Fibroblast of peridontal ligament (primary cell): ENCODE measurements around the gene THG1L.
"Not testable (repeated sequence)": the region's sequence is repeated elsewhere in the genome, so short reads cannot be mapped to it uniquely, and the experiment has no call there.

ENCODE experiments used
- DNase-seq: peaks from one replicate; pipeline ENCODE4 v3.0.0-alpha.2; 2010; ENCODE audit errors: extremely low read depth

THG1L gene

DNA sequence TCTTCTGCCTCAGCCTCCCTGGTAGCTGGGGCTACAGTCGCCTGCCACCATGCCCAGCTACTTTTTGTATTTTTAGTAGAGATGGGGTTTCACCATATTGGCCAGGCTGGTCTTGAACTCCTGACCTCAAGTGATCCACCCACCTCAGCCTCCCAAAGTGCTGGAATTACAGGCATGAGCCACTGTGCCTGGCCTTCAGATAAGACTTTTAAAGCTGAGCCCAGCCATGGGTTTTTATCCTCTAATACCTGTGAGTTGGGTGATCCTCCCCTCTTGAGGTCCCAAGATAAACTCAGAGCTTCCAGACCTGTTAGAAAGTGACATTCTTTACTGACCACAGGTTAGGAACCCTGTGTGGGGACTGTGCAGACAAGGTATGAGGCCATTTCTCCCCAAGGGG, 3.4 kb upstream of the THG1L start:
- not testable (repeated sequence) for DNase-seq

DNA sequence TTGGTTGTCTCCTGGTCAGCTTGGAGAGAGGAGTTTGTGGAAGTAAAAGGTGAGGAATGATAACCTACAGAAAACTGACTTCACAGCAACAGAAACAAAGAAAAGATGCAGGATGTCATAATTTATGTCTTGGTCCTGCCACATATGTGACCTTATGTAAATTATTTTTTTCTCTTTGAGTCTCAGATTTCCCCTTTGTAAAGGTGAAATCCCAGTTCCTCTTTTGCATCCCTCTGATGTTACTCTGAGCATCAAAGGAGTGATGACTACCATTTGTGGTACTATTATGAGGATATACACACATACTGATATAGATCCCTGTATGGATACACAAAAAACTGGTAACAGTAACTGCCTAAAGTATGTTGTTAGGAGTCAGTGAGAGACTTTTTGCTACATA, 1.4 kb upstream of the THG1L start:
- no peak for DNase-seq

DNA sequence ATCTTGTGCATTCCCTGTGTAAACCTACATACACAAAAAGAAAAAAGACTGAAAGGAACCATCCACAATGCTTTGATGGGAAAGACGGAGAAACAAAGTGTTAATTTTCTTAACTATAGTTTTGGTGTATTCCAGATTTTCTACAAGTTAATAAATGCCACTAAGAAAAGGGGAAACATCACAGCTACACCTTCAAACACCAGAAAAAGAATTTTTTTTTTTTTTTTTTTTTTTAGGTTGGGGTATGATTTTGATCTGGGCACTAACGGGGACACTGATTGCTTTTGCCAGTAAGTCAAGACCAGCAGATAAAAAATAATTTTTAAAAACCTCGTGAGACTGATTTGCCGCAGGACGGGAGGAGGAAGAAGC, 334 bp upstream of the THG1L start:
- DNase-seq: no peak

DNA sequence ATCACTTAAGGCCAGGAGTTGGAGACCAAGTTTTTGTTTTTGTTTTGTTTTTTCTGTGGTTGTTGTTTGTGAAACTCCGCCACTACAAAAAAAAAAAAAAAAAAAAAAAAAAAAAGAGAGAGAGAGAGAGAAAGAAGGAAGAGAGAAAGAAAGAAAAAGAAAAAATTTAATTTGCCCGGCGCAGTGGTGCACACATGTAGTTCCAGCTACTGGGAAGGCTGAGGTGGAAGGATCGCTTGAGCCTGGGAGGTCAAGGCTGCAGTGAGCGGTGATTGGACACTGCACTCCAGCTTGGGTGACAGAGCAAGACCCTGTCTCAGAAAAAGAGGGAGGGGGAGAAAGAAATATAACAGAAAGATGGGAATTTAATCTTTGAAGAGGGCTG, 902 bp downstream of the THG1L start:
- no peak for DNase-seq

DNA sequence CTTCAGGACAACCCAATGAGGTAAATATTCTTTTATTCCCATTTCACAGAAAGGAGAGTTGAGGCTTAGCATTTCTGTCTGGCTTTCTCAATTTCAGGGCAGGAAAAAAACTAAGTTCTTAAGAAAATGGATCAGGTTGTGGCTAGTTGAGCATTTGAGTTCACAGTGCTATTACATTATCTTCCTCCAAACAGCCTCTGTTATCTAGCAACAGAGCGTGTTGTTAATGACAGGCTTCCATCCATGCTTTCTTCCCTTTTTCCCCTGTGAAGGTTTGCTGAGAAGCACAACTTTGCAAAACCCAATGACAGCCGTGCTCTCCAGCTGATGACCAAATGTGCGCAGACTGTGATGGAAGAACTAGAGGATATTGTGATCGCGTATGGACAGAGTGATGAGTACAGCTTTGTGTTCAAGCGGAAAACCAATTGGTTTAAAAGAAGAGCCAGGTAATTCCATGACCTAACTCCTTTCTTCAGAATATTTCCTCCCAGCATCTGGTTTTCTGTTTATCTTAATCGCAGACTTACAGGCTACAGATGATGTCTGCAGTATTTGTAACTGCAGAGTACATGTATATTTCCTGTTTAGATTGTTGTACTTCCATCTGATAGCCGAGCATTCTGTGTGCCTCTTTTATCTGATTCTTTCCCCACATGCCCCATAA, 1.5 kb downstream of the THG1L start:
- no peak for DNase-seq

DNA sequence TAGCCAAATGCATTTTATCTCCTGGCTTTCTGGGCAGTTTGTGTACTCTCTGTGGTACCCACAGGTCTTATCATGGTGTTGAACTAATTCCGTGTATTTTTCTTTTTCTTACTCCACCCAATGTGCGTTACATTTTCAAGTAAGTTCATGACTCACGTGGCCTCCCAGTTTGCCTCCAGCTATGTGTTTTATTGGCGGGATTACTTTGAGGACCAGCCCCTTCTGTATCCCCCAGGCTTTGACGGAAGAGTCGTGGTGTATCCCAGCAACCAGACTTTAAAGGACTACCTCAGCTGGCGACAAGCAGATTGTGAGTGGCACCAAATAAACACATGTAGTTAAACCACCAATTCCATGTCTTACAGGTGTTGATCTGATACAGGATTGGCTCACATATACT, 3.2 kb downstream of the THG1L start:
- DNase-seq: no peak

DNA sequence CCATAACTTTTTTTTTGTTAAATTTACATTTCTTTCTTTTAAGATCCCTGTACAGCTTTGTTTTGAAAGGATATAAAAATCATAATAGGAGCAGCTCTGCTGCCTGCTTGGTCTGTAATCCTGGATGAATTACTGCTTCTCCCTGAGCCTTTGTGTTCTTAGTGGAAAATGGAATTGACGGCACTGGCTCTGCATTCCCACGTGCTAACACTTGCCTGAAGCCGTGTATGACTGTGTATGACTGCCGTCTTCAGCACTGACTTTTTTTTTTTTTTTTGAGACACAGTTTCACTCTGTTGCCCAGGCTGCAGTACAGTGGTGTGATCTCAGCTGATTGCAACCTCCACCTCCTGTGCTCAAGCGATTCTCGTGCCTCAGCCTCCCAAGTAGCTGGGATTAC, 4.8 kb downstream of the THG1L start:
- no peak for DNase-seq

DNA sequence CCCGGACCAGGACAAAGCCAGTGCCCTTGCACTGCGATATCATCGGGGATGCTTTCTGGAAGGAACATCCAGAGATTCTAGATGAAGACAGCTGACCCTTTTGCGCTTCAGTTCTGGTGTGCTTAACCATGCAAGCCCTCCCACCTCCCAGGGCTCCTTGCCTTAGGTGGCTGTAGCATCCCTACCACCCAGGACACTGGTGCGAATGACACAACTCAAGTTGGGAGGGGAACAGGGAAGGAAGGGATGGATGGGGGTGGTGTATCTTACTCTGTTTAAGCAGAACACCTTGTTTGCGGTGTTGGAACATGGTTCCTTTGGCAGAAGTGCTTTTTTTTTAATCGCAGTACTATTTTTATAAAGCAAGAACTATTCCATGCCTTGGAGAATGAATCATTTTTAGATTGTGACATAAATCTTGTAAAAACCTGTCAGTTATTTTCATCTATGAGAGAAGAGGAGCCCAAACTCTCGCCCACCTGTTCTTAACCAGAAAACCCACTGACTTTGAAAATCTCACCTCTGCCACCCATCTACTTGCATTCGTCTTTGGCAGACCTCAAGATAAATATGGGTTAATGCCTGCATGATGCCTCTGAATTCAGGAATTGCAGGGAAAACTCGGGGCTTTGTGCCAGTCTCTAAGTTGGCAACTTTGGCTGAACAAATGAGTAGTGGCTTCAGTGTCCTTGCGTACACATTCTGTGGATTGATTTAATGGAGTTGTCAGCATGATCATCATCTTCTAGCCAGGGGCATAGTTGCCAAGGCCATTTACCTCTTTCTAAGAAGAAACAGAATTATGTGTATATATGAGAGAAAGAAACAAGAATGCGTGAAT, 8.4 kb downstream of the THG1L start:
- DNase-seq: no peak

DNA sequence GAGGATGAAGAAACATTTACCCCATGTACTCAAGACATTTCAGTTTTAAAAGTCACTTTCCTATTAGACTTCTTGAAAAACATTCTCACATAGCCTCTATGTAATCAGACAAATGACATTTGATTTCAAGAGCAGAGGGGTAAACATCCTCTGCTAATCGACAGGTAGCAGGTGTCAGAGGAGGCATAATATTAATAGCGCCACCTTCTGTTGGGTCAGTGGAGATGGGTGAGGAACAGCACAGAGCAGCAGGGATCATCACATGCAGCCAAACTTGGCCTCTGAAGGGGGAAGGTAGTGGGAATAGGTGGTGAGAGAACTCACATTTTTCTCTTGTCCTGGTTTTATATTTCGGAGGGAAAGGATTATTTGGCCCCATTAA, 9.0 kb downstream of the THG1L start:
- no peak for DNase-seq

DNA sequence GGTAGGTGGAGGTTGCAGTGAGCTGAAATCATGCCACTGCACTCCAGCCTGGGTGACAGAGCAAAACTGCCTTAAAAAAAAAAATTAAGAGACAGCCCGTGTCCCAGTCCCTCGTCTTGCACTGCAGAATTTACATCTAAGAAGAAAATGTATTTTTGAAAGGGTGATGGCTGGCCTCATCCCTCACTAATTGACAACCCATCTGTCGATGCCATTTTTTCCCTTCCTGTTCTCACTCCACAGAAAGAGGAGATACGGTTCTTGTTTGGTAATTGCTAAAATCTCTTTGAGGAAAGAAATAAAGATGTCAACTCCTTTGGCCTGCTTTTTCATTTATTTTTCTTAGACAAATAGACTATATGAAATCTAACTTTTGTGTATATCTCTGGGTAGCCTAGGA, 9.9 kb downstream of the THG1L start:
- DNase-seq: no peak

DNA sequence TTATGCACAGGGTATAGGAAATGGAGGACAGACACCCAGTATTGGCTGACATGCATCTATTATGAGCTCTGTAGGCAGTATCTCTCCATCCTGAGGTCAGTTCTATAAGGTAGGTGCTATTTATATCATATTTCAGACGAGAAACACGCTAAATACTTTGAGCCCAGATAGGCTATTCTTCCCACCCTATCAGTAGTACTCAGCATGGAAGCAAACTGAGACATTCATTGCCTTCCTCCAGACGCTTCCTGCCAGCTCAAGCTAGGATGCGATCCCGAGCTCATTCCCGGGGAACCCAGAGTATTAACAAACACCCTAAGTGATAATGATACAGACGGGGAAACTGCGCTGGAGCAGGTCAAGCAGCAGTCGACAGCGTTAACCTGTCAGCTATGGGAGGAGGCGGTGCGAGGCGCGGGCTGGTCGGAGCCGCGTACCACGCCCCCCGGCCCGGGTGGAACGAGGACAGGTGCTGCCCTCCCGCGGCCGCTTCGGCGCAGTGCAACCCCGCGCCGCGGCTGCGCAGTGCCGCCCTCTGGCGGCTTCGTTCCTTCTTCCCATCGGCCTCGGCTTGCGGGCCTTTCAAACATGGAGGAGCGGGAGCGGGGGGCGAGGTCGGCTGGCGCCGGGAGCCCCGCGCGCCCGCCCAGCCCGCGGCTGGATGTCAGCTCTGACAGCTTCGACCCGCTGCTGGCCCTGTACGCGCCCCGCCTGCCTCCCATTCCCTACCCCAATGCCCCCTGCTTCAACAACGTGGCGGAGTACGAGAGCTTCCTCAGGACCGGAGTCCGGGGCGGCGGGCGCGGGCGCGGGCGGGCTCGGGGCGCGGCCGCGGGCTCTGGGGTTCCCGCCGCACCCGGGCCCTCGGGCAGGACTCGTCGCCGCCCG, 12.2 kb downstream of the THG1L start, which contains the start of gene LSM11:
LSM11 (plus strand) TSS at position 550 of the 888 bp plus-strand sequence; CDS start at position 589, 39 bp downstream.
- peak; percentile 71 for DNase-seq

DNA sequence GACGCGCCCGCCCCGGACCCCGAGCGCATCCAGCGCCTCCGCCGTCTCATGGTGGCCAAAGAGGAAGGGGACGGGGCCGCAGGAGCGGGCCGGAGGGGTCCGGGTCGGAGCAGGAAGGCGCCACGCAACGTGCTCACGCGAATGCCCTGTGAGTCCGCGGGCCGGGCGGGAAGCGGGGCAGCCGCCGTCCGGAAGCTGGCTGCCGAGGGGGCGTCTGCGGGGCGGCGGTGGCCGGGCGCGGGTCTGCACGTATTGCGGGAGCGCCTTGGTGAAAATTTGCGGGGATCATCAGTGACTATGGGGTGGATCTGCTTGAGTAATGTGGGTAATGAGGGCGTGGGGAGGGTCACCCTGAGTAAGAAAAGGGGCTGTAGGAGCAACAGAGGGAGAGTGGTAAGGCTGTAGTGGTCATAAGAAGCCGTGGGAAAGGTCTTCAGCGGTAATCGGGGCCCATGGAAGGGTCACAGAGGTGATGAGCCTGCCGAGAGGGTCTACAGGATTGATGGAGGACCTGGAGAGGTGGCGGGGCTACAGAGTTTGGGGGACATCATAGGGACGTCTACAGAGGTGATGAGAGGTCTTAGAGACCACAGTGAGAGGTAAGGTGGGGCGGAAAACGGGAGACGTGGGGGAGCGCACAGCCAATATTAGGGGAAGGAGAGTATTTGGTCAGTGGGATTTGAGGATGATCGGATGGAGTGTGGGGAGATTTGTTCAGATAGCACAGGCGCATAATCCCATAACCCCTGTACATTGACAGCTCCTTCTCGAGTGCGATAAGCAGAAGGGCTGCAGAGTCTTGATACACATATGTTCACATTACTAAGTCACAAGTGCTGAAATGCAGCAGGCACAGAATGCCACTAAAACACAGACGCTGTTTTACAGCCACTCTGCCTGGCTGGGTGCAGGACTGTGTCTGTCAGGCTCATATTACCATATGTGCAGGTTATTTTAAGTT, 13.1 kb downstream of the THG1L start:
- no peak for DNase-seq

DNA sequence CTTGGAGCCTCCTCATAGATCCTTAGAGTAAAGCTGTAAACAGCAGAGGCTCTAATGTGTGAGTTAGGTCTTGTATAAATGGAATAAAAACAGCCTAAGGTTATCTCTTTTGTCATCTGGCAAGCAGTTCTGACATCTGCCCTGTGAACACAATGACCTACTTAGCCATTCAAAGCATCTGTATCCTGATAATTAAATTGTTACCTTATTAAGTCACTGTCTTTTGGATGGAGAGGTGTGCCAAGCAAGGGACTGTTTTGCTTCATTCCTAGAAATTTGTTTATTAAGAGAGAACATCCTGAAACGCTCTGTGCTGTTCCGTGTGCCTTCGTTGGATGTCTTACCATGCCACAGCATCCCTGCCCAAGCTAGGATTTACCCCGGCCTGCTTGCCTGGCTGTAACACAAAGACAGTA, 13.8 kb downstream of the THG1L start:
- DNase-seq: no peak

DNA sequence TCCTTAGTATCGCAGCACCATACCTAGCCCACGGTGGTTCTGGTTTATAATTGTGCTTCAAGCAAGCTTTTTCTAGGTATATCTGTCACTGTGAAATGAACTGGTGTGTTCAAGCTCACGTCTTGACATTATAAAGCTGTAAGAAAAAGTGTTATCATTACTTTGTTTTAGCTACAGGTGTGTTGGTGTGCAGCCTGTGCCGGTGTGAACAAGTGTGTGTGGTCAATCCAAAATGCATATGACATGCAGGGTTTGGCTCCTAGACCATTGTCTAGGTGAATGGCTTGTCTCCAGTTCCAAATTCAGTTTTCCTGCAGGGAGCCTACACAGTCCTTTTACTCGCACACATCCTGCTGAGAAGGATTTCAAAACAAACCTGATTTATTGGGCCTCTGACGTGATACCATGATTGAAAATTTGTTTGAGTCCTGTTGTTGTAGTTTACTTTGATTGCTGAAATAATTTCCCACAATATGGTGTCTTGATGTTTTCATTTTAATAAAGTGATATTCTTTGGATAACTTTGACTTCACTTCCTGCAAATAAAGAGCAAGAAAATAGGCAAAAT, 16.0 kb downstream of the THG1L start:
- DNase-seq: no peak

DNA sequence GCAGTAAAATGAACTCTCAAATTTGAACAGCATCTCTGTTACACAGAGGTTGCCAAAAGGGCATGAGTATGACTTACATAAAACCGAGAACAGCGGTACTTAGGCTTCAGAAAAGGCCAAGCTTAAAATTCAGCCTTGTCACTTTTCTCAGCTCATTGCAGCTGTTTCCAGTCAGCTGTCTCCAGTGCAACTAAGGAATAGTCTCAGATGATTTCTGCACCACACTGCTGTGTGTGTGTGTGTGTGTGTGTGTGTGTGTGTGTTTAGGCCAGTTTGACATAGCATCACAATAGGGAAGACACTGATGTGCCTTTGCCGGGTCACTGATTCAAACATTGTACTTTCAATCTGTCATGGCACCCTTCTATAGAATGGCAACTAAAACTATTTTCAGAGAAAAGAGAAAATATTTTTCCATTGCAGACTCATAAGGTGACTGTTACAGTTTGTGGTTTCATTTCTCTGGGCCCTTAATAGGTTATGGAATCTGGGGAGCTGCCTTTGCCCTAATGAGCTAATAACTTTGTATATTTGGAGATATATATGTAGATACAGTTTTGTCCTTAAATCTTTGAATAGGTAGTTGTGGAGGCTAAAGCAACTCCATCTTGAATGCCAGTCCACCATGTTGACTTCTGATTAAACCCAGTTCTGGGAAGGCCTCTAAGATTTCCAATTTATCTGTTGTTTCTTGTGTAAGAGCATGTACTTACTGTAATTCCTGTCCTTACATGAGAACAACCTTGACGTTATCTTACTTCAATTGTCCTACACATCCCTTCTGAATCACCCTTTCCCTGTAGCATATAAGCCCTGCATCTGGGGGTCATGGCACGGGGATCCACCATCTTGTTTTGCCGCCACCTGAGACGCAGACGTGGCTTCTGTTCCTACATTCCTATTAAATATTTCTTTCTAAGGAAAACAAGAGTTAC, 16.8 kb downstream of the THG1L start:
- no peak for DNase-seq

DNA sequence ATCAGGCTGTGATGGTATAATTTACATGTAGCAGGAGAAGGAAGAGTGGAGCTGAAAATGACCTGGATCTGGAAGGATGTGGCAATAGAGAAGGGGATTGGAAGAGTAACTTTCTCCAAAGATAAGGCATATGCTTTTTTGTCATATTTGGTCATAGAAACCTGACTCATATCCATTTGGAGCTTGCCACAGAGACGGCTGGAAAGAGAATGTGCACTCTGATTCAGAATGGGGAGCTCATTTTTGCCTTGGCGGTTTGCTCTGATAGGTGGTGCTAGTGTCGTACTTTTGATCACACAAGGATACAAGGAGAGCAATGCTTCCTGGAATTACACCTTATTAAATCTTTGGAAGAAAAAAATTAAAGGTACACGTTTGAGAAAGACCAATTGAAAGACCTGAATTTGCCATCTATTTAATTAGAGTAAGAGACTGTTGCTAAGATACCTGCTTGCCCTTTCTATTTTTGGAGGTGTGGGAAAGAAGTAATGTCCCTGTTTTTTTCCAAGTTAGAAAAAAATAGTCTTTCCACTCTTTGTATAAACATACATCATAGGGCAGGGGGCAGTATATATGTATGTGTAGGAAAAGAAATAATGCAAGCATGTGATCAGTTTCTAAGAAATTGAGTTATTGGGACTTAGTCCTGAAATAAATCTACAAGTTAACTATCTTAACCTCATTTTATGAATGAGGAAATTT, 17.7 kb downstream of the THG1L start:
- DNase-seq: peak; percentile 78

DNA sequence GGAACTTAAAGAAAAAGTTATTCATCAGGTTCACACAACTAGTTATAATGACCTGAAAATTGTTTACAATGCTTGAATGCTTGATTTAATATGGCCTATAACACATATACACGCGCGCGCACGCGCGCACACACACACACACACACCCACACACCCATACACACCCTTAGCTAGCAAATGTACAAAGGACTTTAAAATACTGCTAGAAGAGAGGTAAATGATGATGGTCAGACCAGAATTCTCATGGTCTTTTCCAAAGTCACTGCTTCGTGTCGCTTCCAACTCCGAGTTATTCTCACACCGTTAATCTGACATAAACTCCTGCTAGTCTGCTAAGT, 18.2 kb downstream of the THG1L start:
- no peak for DNase-seq

DNA sequence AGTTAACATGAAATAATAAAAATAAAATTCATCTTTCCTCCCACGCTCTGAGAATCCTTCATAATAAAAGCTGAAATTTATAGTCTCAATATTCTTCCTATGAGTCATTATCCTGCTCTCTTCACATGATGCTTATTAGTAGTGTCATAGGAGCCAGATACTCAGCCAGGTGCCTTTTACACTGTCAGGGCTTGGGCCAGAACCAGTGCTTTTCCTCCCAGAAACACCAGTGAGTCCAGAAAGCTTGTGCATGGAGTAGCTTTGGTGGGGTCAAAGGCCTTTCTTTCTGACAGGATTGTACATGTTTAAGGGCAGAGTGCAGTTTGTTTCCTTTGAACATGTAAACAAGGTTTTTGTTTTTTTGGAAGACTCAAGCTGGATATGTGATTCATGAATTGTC, 19.1 kb downstream of the THG1L start:
- DNase-seq: peak; percentile 23

DNA sequence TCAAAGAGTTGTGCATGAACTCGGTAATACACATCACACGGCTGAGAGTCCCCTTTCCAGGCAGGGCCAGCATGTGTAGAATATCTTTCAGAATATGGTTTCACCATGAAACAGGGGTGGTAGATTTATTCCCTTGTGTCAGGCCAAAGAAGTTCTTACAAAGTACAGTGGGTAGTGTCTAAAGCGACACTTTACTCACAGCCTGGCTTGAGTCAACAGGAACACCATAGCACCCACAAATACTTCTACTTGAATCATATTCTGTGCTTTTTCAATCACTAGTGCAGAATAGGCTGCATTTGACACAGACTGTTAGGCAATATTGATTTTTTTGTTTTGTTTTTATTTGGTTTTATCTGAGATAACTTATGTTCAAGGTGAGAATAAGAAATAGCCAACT, 24.9 kb downstream of the THG1L start:
- DNase-seq: no peak
